GM13976 (cell line): ENCODE measurements around the gene LRRC36.
"Not testable (repeated sequence)": the region's sequence is repeated elsewhere in the genome, so short reads cannot be mapped to it uniquely, and the experiment has no call there.

Source experiments
- DNase-seq: peaks from one replicate; pipeline ENCODE4 v3.0.0; 2012; ENCODE audit warnings: low spot score
- in situ Hi-C: fragments of 300-500 bp; cut with MboI; formaldehyde crosslinking; loops from one replicate; pipeline ENCODE4 v1.12.0; 2022; ENCODE audit warnings: low sequenced_read_pairs, mixed read lengths, inconsistent platforms; ENCODE audit not compliant: unreplicated experiment
- TF ChIP-seq, protein P1 (sequence below): IDR thresholded peaks from 2 replicates; pipeline ENCODE4 v1.5.1; 2012; ENCODE audit warnings: borderline replicate concordance, mild to moderate bottlenecking; ENCODE audit not compliant: insufficient read depth; ENCODE audit errors: extremely low read depth, missing control alignments, control extremely low read depth

LRRC36 gene

DNA sequence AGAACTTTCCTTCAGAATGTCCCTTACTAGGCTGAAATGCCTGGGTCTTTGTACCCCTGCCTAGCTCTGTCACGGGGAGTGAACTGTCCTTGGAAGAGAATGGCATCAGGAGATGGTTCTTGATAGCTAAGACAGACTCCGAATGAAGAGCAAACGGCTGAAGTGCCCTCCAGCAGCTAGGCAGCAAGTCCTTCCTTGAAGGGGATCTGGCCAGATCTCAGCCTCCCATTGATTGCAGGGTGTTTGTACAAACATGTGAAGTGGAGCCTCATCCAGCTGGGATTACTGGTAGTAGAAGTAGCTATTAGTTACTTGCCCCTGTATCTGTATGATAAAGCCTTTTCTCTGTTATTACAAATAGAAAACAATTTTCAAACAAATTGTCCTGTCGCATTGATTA lies 30.9 kb downstream of the LRRC36 start:
- TF ChIP-seq, protein P1, sequence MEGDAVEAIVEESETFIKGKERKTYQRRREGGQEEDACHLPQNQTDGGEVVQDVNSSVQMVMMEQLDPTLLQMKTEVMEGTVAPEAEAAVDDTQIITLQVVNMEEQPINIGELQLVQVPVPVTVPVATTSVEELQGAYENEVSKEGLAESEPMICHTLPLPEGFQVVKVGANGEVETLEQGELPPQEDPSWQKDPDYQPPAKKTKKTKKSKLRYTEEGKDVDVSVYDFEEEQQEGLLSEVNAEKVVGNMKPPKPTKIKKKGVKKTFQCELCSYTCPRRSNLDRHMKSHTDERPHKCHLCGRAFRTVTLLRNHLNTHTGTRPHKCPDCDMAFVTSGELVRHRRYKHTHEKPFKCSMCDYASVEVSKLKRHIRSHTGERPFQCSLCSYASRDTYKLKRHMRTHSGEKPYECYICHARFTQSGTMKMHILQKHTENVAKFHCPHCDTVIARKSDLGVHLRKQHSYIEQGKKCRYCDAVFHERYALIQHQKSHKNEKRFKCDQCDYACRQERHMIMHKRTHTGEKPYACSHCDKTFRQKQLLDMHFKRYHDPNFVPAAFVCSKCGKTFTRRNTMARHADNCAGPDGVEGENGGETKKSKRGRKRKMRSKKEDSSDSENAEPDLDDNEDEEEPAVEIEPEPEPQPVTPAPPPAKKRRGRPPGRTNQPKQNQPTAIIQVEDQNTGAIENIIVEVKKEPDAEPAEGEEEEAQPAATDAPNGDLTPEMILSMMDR, result no peak
- no peak for DNase-seq
- in situ Hi-C loops, result no loop called here

DNA sequence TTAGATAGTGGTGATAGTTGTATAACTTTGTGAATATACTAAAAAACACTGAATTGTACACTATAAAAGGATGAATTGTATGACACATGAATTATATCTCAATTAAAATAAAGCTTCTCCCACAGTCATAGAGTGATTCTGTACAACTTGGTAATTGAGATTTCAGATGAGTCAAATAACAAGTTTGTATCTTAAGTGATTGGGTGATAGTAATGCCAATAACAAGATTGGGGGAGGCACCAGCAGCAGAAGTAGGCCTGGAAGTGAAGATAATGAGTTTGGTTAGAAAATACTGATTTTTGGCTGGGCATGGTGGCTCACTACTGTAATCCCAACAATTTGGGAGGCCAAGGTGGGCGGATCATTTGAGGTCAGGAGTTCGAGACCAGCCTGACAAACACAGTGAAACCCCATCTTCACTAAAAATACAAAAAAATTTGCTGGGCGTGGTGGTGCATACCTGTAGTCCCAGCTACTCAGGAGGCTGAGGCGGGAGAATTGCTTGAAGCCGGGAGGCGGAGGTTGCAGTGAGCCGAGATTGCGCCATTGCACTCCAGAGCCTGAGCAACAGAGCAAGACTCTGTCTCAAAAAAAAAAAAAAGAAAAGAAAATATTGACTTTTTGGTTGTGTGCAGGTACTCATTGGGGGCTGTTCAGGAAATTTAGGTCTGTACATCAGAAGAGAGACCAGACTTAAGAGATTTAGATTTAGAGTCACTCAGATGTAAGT lies 33.1 kb downstream of the LRRC36 start:
- in situ Hi-C loops, DNase-seq: not testable (repeated sequence)

DNA sequence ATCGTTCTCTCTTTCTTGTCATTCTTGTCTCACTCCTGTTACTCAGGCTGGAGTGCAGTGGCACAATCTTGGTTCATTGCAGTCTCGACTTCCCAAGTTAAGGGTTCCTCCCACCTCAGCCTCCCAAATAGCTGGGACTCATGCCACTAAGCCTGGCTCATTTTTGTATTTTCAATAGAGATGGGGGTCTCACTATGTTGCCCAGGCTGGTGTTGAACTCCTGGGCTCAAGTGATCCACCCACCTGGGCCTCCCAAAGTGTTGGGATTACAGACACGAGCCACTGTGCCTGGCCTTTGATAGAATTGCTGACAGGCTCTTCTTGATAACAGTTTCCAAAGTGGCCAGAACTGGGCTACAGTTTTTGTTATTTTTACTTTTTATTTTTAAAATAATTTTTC lies 34.4 kb downstream of the LRRC36 start:
- TF ChIP-seq, protein P1, result no peak
- DNase-seq, result no peak
- in situ Hi-C loops, result no loop called here

DNA sequence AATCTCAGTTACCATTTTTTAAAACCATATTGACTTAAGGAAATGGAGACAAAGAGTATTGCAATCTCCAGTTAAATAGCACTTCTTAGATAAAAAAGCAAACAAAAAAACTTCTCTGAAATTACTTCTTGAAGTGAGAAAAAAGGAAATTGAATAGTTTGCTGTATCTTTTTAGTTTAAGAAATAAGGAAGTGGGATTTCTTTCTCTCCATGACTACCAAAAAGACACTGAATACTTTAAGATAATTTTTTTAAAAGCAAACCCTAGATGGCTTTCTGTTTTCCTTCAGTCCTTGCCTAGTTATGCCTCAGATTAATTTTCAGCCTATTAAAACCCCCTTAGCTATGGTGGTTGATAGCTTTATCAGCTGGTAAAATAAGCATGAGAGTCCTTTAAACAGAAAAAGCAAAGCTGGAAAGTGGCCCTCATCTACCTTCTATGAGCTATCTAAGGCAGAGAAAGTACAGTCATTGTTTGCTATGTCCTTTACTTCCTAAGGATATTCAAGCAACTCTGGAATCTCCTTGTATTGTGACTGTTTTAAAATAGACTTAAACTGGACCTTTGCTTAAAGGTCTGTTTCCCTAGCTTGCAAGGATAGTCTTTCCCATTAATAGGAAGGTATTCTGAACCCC lies 38.1 kb downstream of the LRRC36 start:
- in situ Hi-C loops, result no loop called here
- TF ChIP-seq, protein P1, result no peak
- no peak for DNase-seq

DNA sequence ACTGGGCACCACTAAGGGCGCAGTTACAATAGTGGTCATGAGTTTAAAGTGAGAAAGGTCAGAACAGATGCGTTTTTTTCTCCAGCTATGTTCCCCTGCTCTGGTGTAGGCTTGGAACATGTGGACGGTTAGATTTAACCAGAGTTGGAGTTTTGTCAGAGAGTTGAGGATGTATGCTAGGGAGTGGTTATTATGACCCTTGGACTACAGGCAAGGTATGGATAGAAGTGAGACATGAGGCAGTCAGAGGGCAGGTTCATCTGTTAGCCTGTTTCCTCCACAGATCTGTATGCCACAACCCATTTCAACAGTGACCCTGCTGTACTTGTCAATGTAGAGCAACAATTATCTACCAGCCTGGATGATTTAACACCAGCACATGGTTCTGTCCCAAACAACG lies 44.0 kb downstream of the LRRC36 start:
- in situ Hi-C loops, result no loop called here
- TF ChIP-seq, protein P1, result no peak
- no peak for DNase-seq

DNA sequence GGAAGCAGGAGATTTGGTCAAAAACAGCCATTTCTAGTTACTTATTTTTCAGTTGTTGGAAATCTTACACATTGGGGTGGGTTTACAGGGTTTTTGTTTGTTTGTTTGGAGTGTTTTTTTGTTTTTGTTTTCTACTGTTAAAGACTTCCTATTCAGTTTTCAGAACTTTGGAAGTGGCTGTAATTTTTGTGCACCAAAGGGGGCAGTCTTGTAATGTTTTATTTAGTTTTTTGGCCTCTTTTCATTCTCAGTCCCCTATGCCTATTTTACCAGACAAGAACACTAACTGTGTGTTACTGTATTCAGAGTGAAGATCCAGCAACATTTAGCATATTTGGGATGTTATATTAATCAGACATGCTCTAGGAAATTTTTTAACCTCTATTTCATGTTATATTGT lies 46.0 kb downstream of the LRRC36 start:
- TF ChIP-seq, protein P1, result peak; percentile 7
- DNase-seq, result no peak
- in situ Hi-C loops, result no loop called here

DNA sequence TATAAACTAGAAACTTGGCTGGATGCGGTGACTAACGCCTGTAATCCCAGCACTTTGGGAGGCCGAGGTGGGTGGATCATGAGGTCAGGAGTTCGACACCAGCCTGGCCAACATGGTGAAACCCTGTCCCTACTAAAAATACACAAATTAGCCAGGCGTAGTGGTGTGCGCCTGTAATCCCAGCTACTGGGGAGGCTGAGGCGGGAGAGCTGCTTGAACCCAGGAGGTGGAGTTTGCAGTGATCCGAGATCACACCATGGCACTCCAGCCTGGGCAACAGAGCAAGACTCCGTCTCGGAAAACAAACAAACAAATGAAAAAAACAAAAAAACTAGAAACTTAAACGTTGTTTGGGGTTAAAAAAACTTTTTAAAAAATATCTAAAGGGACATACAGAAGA lies 49.4 kb downstream of the LRRC36 start:
- in situ Hi-C loops, DNase-seq: not testable (repeated sequence)
